Pancreas (tissue), 10 donors: Measurements from ENCODE around the gene FBXO38. TPM values are rescaled to one million over a fixed set of nuclear protein-coding genes. Genes with fewer than 3 reads are reported as not detected.

Source experiments
- ATAC-seq, 4 donors: fragments of 200-7000 bp; cut with Tn5 transposase; one replicate each; pipeline versions ENCODE4 v1.8.0 to v1.9.1; 2020; ENCODE audit warnings: mild to moderate bottlenecking in 4 of 4, moderate library complexity in 4 of 4
- DNase-seq, 6 donors: peaks; one replicate each; pipeline ENCODE4 v3.0.0-alpha.2; 2020
- FAIRE-seq: peaks from 2 replicates; lab custom pipeline; 2012; peaks lifted over from hg19 to GRCh38; lab: Jason Lieb, UNC
- H3K27ac ChIP-seq, 4 donors: fragments of 200-600 bp; sonication (generic); 1 replicate in 3 of 4; 2 replicates in 1 of 4; pipeline versions ENCODE4 v1.5.0 to v1.8.0; 2020
- H3K27me3 ChIP-seq, 4 donors: fragments of 200-600 bp; one replicate each; pipeline ENCODE4 v1.8.0; 2021
- H3K36me3 ChIP-seq, 3 donors: fragments of 200-600 bp; sonication (generic) in 1 of 3; one replicate each; pipeline versions ENCODE4 v1.5.0 to v1.8.0; 2020 to 2021
- H3K4me1 ChIP-seq, 3 donors: fragments of 200-600 bp; one replicate each; pipeline ENCODE4 v1.8.0; 2021
- H3K4me3 ChIP-seq, 4 donors: fragments of 200-600 bp; sonication (generic) in 2 of 4; one replicate each; pipeline versions ENCODE4 v1.5.0 to v1.8.0; 2020 to 2021
- H3K9me3 ChIP-seq, 4 donors: fragments of 200-600 bp; one replicate each; pipeline ENCODE4 v1.8.0; 2021
- WGBS, 2 donors: extraction: QIAGEN DNeasy Blood & Tissue Kit; methylation state at CpG; one replicate each; pipeline ENCODE4 v1.1.7; 2013; 5-methylcytosine and 5-hydroxymethylcytosine counted together
- intact Hi-C, 3 donors: fragments of 100-400 bp; cut with DNase I; formaldehyde crosslinking; loops; one replicate each; pipeline versions ENCODE4 v1.11.1 to v1.14.2; 2022
- polyA plus RNA-seq, 2 donors: library from polyadenylated mRNA; stranded (reverse); fragments of 200-250 nt; gene quantifications; one replicate each; pipeline ENCODE4 v1.2.3, GENCODE V29; 2013
- total RNA-seq, 6 donors: library from RNA; stranded (reverse); fragmentation: NEBNext Ultra II Directional in 4 of 6; extraction: Animal tissue kit (Norgen Biotek cat#: 25700) in 4 of 6; gene quantifications; one replicate each; pipeline versions ENCODE4 v1.2.1 to v1.2.4, GENCODE V29; 2021 to 2023
- TF ChIP-seq, protein P1 (sequence below), 4 donors: fragments of 200-600 bp; sonication (generic) in 3 of 4; IDR thresholded peaks; one replicate each; pipeline versions ENCODE4 v1.5.0 to v1.8.0; 2021; ENCODE audit warnings: antibody characterized with exemption in 4 of 4
- donor health status: healthy with polysubstance abuse.
- donor health status: DM: no; HTN: no; CAD: no; lungs with moderate emphysema.
- donor health status: DM: no; HTN: no; CAD: no.
- donor health status: control.
- donor health status: control.
- donor health status: Bipolar disorder and iron deficiency.
- donor health status: DM: yes; HTN: yes; CAD: no.
- donor health status: DM: no; HTN: no; CAD: no.
- donor health status: DM: no; HTN: no; CAD: no.
- donor health status: DM: yes; HTN: yes; CAD: no.

FBXO38 gene
- total and polyA plus RNA-seq, 8 donors = 7.0 to 24.3 (median 15.7) TPM

- ATAC-seq = no peak
- DNase-seq = no peak
- intact Hi-C loops = no loop called here
- no peak for FAIRE-seq
- TF ChIP-seq, protein P1, sequence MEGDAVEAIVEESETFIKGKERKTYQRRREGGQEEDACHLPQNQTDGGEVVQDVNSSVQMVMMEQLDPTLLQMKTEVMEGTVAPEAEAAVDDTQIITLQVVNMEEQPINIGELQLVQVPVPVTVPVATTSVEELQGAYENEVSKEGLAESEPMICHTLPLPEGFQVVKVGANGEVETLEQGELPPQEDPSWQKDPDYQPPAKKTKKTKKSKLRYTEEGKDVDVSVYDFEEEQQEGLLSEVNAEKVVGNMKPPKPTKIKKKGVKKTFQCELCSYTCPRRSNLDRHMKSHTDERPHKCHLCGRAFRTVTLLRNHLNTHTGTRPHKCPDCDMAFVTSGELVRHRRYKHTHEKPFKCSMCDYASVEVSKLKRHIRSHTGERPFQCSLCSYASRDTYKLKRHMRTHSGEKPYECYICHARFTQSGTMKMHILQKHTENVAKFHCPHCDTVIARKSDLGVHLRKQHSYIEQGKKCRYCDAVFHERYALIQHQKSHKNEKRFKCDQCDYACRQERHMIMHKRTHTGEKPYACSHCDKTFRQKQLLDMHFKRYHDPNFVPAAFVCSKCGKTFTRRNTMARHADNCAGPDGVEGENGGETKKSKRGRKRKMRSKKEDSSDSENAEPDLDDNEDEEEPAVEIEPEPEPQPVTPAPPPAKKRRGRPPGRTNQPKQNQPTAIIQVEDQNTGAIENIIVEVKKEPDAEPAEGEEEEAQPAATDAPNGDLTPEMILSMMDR (IDR thresholded peaks at IDR 0.05) = no peak
- Histone ChIP-seq H3K27ac (no peak overlapping the region), H3K9me3 (no peaks in the 10 kb centered on the region), H3K27me3 (no peaks in the 10 kb centered on the region), H3K36me3 (no peaks in the 10 kb centered on the region), H3K4me1 (no peaks in the 10 kb centered on the region), H3K4me3 (no peak overlapping the region)
- WGBS, 2 donors = 85 to 95% methylated on average over 3 of the region's 3 CpGs
These were observed 74.5 kb downstream of the FBXO38 start for GRCh38 chr5:148458036-148458888.

DNA sequence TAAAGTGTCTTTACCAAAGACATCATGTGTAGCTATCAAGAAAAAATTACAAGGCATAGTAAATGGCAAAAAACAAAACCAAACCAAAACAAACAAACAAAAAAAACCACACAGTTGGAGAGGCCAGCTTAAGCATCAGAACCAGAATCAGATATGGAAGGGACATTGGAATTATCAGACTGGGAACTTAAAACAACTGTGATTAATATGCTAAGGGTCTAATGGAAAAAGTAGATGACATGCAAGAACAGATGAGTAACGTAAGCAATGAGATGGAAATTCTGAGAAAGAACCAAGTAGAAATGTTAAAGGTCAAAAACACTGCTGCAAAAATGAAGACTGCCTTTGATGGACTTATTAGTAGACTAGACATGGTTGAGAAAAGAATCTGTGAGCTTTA, 75.9 kb downstream of the FBXO38 start:
- Histone ChIP-seq H3K4me1 (no peaks in the 10 kb centered on the region), H3K4me3 (no peak overlapping the region), H3K27ac (no peak overlapping the region), H3K27me3 (no peaks in the 10 kb centered on the region), H3K36me3 (no peaks in the 10 kb centered on the region), H3K9me3 (no peaks in the 10 kb centered on the region)
- FAIRE-seq (no peak), DNase-seq (no peak), ATAC-seq (no peak)
- TF ChIP-seq, protein P1 (IDR thresholded peaks at IDR 0.05) = no peak
- WGBS, 2 donors = 80 to 90% methylated on average over 1 of the region's 1 CpG
- intact Hi-C loops = no loop called here

GRCh38 chr5:148465381-148466235, 81.8 kb downstream of the FBXO38 start:
- peak in 3 of 4 donors; percentile 23 to 72 (median 33) for ATAC-seq
- H3K27ac ChIP-seq = no peak overlapping the region

GRCh38 chr5:148466236-148466580, 82.5 kb downstream of the FBXO38 start:
- H3K9me3 ChIP-seq = no peaks in the 10 kb centered on the region
- intact Hi-C loops = no loop called here
- TF ChIP-seq, protein P1 (IDR thresholded peaks at IDR 0.05) = no peak

More at GRCh38 chr5:148465381-148466235, 81.8 kb downstream of the FBXO38 start:
- Histone ChIP-seq H3K36me3 (no peaks in the 10 kb centered on the region), H3K4me1 (no peaks in the 10 kb centered on the region), H3K4me3 (no peak overlapping the region), H3K9me3 (no peaks in the 10 kb centered on the region), H3K27me3 (no peaks in the 10 kb centered on the region)
- intact Hi-C loops = no loop called here
- FAIRE-seq (no peak), DNase-seq (no peak)
- TF ChIP-seq, protein P1 (IDR thresholded peaks at IDR 0.05) = no peak
- WGBS, 2 donors = 68 to 79% methylated on average over 4 of the region's 4 CpGs

More at GRCh38 chr5:148466236-148466580, 82.5 kb downstream of the FBXO38 start:
- Histone ChIP-seq H3K36me3 (no peaks in the 10 kb centered on the region), H3K4me3 (no peak overlapping the region), H3K27ac (no peak overlapping the region), H3K27me3 (no peaks in the 10 kb centered on the region), H3K4me1 (no peaks in the 10 kb centered on the region)
- WGBS, 2 donors = 71 to 79% methylated on average over 4 of the region's 4 CpGs
- peak in 1 of 4 donors; percentile 32 for ATAC-seq
- no peak for DNase-seq
- no peak for FAIRE-seq
